ENCODE results near the gene DIS3L2.
A peak's percentile ranks its signal among the peaks of the same experiment; 100 is the strongest.

Gene DIS3L2

DNA sequence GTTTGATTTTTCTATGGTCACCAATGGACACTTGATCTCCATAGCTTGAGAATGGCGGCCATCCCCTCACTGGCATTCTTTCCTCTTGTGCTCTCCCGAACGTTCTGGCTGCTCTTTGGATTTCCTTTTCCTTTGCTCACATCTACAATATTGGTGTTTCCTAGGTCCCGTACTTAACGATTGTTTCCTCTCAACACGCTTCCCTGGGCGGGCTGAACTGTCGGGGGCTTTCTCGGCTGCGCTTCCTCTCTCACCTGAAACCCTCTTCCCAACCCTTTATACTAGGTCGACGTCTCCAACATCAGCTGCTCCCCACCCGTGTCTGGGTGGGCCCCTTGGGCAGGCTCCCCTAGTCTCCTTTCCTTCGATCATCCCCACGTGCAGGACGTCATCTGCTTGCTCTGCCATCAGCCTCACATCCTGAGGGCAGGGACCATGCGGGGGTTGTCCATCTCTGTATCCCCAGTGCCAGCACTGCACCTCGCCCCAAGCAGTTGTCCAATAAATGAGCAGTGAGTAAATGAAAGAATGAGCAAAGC, 634 bp upstream of the DIS3L2 start:
- DNase-seq: peak in 1 of 6 experiments; percentile 34

DNA sequence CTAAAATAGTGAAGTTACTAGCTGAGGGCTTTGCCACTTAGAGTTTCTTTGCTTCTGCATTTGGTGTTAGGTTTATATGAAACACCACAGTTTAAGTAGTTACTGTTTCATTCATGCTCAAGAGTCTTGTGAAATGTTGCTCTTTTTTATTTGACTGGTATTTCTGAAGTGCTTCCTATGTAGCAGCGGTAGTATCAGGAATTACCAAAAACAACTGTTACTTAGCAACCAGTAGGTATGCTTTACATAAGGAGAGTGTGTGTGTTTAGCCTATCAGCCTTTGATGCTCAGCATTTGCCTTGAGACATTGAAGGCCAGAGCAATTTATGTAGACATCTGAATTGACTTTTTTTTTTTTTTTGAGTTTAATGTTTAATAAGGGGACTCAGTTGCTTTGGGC, 3.6 kb downstream of the DIS3L2 start:
- DNase-seq: peak in 1 of 6 experiments; percentile 1

DNA sequence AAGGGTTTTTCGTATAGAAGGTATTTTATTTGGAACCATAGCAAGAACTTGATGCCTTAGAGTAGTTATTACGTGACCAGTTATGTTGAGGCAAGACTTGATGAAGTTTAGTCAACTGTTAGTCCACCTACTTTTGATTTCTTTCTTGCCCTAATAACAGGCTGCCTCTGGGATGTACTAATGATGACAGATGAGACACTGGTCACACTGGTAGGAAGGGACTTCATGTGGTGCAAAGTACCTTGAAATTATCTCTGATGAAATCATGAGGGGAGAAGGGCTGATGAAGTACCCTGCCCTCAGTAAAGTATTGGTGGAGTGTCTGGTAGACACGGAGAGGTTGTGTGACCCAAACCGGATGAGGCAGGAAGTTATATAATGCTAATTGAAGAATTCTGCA, 5.4 kb downstream of the DIS3L2 start:
- DNase-seq: no peak

DNA sequence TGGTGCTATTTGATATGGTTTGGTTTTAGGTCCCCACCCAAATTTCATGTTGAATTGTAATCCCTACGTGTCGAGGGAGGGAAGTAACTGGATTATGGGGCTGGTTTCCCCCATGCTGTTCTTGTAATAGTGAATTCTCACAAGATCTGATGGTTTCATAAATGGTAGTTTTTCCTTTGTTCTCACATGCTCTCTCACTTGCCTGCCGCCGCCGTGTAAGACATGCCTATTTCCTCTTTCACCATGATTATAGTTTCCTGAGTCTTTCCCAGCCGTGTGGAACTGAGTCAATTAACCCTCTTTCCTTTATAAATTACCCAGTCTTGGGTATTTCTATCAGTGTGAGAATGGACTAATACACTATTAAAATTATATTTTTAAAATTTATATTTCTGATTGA, 7.3 kb downstream of the DIS3L2 start:
- DNase-seq: no peak

DNA sequence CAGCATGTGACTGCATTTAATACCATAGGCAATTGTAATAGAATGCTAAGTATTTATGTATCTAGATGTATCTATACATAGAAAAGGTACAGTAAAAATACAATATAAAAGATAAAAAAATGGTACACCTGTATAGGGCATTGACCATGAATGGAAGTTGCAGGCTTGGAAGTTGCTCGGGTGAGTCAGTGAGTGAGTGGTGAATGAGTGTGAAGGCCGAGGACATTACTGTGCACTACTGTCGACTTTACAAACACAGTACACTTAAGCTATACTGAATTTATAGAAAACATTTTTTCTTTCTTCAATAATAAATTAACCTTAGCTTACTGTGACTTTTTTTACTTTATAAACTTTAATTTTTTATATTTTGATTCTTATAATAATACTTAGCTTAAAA, 8.9 kb downstream of the DIS3L2 start:
- DNase-seq: no peak

DNA sequence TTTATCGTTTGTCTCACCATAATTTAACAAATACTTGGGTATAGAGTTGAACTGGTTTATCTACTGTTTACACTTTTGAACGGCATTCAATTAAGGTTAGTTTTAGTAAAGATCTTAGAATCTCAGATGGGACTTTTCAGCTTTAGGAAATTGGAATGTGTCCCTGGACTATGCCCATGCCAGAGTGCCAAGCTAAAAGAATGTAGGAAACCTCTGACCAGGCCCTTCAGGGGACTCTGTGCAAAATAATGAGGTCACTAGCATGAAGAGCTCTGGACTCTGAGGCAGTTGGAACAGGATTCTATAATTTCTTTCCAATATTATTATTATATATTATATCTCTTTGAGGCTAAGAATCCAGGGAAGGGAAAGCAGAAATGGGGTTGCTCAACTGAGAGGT, 13.5 kb downstream of the DIS3L2 start:
- DNase-seq: no peak

DNA sequence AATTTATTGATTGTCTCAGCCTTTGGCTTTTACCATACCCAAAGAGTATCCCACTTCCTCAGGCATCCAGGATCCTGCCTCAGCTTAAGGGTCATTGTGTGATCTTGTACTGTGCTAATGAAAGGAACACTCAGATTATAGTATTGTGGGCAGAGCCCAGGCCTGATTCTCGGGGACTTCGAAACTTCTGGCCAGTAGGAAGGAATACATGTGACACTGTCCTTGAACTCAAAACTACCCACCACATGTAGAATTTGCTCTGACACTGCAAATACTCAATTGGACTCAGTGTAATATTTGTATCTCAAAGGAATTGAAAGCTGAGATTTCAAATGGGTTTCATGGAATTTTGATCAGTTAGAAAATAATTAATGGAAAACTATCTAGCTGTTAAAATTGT, 15.9 kb downstream of the DIS3L2 start:
- DNase-seq: no peak

DNA sequence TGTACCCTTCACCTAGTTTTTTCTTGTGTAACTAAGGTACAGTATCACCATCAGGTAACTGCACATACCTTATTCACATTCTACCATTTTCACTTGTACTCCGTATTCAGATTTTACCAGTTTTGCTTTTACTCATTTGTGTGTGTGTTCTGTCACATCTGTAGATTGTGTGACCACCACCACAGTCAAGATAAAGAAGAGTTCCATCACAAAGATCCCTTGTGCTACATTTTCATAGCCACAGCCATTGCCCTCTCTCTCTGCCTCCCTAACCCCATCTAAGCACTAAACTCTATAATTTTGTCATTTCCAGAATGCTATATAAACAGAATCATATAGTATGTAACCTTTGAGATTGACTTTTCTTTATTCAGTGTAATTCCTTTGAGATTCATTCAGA, 23.5 kb downstream of the DIS3L2 start:
- no peak for DNase-seq

DNA sequence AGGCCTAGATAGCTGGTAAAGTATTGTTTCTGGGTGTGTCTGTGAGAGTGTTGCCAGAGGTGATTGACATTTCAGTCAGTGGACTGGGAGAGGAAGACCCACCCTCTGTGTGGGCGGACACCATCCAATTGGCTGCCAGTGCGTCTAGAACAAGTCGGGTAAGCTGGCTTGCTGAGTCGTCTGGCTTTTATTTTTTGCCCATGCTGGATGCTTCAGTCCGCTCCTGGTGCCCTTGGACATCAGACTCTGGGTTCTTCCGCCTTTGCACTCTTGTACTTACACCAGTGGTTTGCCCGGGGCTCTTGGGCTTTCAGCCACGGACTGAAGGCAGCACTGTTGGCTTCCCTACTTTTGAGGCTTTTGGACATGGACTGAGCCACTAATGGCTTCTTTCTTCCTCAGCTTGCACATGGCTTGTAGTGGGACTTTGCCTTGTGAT, 24.3 kb downstream of the DIS3L2 start:
- DNase-seq: no peak

DNA sequence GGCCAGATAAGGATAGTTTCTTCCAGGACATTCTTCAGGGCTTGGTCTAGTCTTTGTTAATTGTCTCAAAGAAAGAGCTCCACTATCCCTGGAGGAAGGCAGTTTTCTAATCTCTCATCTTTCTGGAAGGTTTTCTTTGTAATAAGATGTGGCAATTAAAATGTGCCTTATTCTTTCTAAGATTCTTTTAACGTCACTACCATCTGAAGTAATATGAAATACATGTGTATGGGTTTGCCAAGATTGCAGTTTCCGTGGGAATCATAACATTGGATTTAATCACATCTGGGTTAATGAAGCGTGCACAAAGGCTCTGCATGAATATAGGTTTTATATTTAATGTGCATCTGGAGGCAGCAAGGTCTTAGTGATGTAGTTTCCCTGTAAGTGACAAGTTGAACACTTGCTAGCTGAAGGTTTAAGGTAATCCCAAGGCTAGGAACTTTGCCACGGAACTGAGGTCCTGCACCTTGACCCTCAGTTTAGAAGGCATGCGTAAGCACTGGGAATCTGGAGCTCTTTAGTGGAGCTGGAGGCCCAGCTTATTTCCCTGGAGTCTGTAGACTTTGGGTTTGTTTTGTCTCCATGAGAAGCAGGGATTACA, 25.7 kb downstream of the DIS3L2 start:
- DNase-seq: no peak

DNA sequence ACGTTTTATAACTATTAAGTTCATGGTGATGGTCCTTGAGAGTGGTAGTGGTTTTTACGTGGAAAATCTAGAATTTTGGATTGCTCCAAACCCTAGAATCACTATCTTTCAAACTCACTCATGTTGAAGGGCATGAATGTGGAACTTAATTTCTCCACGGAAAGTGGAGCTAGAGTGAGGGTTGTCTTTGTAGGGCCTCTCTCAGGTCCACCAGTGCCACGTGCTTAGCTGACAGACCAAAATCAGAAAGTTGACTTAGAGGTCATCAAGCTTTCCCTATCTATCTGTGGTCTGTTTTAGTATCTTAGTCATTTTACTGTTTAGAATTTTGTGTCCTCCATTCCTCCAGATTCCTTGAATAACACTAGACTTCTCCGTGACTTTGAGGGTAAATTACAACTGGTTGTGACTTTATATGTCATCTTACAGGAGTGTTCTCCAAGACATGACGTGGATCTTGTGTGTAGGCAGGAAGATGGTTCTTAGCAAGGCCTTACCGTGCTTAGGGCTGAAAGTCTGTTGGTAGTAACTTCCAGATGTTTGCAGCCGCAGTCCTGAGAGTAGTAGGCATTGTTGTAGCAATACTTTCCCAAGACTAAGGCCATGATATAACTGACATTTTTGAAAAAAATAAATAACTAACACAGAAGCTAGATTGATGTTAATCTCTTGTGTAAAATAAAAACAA, 26.8 kb downstream of the DIS3L2 start:
- DNase-seq: no peak

DNA sequence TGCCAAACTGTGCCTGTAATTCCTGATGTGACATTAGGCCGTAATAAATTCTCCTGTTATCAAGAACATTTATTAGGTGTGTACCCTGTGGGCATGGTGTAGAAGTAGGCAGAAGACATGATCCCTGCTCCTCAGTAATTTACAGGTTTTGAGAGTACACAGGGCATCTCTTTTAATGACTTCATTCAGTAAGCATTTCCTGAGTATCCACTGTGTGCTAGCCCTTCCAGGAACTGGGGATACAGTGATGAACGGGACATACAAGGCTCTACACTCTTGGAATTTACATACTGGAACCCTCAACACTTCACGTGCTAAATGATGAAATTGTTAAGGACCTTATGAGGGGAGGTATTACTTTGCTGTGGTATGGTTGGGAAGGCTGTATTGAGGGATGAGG, 30.2 kb downstream of the DIS3L2 start:
- no peak for DNase-seq

DNA sequence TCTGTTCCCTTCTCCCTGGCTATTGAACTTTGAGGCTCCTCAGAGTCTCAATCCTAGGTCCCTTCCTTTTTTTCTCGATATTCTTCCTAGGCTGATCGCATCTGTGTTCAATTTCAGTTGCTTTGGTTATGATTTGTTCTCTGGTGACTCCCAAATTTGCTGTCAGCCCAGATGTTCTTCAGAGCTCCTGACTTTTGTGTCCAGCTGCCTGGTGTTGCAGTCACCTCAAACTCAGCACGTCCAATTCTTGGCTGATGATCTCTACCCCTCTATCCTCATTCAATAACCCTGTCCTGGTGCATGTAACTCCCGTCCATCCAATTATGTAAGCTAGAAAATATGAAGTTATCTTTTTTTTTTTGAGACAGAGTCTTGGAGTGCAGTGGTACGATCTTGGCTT, 31.4 kb downstream of the DIS3L2 start:
- no peak for DNase-seq

DNA sequence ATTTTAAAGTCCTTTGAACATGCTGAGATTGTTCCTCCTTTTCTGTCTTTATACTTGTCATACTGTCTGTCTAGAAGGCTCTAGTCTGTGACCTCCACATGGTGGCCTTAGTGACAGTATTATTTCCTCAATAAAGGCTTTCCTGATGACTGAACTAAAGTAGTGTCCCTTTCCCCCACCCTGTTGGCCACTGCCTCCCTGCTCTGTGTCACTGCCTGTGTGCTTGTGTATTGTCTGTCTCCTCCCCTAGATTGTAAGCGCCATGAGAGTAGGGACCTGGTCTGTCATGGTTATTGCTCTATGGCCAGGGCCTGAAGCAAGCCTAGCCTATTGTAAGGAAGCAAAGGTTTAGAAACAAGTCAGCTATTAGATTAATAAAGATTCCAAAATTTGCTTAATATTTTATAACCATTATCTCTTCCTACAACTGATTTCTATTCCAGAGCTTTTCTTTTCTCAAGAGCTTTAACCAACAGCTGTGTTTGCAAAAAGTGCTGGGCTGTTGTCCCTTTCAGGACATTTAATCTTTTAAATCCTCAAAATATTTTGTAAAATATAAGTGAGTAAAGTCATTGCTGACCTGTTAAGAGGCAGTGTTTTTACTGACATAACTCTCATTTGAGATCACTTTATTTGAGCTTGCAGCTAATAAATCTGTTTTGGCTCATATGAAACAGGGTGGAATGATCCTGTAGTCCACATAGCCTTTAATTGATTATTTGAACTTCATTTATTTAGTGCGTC, 35.5 kb downstream of the DIS3L2 start:
- DNase-seq: no peak

DNA sequence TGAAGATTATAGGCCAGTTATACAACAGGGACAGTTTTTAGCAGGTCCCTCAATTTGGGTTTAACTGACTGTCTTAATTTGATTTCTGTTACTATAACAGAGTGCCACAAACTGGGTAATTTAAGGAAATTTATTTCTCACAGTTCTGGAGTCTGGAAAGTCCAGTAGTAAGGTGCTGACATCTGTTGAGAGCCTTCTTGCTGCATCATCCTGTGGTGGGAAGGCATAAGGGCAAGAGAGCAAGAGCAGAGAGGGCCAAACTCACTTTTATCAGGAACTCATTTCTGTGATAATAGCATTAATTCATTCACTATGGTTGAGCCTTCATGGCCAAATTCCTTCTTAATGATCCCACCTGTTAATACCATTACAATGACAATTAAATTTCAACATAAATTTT, 36.5 kb downstream of the DIS3L2 start:
- DNase-seq: no peak

DNA sequence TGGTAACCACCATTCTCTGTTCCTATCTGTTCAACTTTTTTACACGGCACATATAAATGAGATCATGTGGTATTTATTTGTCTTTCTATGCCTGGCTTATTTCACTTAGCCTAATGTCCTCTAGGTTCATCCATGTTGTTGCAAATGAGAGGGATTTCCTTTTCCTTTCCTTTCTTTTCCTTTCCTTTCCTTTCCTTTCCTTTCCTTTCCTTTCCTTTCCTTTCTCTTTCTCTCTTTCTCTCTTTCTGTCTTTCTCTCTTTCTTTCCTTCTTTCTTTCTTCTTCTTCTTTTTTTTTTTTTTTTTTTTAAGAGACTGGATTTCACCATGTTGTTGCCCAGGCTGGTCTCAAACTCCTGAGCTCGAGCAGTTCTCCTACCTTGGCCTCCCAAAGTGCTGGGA, 38.9 kb downstream of the DIS3L2 start:
- DNase-seq: no peak

DNA sequence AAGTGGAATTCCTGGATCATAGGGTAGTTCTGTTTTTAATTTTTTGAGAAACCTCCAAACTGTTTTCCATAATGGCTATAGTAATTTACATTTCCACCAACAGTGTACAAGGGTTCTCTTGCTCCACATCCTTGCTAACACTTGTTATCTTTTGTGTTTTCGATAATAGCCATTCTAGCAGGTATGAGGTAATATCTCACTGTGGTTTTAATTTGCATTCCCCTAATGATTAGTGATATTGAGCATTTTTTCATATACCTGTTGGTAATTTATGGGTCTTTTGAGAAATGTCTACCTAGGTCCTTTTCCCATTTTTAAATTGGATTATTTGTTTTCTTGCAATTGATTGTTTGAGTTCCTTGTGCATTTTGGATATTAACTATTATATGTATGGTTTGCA, 39.6 kb downstream of the DIS3L2 start:
- DNase-seq: no peak

DNA sequence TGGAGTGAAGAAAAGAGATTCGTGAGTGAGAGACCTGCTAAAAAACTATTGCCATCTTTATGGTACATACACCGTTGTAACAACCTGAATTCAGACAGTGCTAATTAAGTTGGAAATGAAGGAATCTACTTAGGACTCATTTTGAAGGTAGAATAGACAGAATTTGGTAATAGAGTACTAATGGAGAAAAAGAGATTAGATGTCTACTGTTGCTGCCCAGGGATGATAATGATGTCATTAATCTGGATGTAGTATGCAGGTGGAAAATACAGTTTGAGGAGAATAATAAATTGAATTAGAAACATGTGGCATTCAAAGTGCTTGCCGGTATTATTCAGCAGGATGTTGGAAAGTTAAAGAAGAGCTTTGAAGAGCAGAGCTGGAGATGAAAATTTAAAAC, 44.7 kb downstream of the DIS3L2 start:
- DNase-seq: no peak

DNA sequence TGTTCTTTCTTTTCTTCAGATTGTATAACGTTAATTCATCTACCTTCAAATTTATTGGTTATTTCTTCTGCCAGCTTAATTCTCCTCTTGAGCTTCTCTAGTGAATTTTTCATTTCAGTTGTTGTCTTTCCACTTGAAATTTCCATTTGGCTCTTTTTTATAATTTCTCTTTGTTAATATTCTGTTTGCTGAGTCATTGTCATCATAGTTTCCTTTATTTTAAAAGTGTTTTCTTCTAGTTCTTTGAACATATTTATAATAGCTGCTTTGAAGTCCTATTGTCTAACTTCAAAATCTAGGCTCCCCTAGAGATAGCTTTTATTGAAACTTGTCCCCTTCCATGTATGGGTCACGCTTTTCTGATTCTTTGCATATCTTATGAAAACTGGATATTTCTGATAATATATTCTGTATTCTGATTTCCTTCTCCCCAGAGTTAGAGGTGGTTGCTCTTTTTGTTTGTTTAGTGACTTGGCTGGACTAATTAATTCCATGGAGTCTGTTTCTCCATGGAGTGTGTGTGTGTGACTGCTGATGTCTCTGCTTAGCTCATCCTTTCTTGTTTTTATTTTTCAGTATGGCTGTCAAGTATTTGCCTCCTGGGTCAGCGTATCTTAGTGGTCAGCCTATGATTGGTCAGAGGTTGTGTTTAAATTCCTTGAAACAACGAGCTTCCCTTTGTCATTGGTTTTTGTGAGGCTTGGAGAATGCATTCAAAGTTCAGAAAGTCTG, 47.6 kb downstream of the DIS3L2 start:
- DNase-seq: no peak

DNA sequence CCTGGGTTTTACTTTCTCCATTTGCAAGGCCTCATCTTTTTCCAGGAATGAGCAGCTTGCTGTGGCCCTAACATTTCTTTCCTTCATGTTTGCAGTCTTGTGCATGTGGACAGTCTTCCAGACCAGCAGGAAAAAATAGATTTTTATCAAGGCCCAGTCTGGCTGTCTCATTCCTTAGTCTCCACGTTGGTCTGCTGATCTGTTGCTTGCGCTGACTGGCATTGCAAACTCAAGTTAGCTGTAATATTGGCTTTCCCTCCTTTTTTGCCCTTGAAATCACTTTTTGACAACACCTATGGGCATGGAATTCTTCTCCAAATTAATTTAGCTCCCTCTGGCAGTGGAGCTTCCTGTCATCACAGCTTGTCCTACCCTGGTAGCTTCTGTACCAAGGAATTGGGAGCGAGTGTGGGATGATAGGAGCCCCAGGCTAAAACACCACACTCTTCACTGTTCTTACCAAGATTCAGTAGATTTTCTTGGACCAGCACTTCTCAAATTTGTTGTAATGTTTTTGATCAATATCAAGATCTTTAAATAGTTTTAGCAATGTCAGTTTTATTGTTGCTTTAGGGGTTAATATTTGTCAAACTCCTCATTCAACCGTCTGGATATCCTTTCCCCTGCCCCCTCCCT, 48.2 kb downstream of the DIS3L2 start:
- DNase-seq: no peak

DNA sequence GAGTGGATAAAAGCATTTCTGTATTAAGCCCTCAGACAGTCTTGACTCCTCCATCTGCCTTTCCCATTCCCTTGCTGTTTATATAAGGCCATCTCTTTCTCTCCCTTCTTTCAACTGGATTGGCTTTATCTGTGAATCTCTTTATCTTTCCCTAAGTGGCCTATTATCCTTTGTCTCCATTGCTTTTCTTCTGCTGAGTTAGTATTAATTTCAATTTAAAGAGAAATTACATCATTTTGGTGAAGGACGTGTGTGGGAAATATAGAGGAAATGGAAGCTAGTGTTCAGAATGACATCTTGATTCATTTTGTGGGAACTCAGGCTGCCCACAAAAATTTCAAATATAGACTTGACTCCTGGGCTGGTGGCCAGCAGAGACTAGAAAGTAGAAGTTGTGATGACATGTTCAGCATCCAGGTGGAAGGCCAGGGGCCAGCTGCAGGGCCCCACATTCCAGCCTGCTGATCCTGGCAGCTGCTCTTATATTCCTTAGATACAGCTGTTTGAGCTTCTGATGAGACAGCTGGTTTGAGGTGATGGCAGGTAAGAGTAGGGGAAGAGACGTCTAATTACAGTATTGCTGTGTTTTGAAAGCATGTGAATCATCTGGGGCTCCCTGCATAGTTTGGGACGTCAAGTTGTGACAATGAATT, 52.3 kb downstream of the DIS3L2 start:
- no peak for DNase-seq

DNA sequence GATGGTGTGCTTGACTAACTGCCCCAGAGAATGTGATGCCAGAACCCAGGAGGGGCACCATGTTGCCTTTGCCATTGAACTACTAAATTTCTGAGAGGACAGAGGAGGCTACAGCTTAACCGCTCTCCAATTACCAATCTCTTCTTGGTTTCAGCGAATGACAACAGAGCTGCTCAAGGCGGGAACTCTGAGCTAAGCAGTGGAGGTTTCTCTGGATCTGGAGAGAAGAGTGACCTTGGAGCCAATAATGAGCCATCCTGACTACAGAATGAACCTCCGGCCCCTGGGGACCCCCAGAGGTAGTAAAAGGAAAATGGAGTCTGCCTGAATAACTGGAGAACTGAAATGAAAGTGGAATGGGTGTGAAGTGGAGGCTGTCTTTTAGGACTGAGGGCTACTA, 53.2 kb downstream of the DIS3L2 start:
- DNase-seq: no peak

Measured in stimulated activated naive CD4-positive, alpha-beta T cell (primary cell).